WTC11 (cell line): ENCODE measurements around the gene TNRC6C. TPM values are rescaled to one million over a fixed set of nuclear protein-coding genes. Genes with fewer than 3 reads are reported as not detected.

Experiments
- ATAC-seq: fragments of 200-7000 bp; cut with Tn5 transposase; 2 replicates; pipeline ENCODE4 v1.10.0; 2021; ENCODE audit warnings: mild to moderate bottlenecking, moderate library complexity
- CTCF ChIA-PET: fragments of 300-600 bp; sonication (Branson Sonifier 250); formaldehyde crosslinking; loops from one replicate; lab custom pipeline; 2021; ENCODE audit warnings: antibody characterized with exemption; lab: Charles Lee
- POLR2A ChIA-PET: fragments of 350-600 bp; sonication (Branson Sonifier 250); formaldehyde crosslinking; loops from one replicate; lab custom pipeline; 2021; ENCODE audit warnings: antibody characterized with exemption; lab: Charles Lee
- DNase-seq: peaks from one replicate; pipeline ENCODE4 v3.0.0; 2021; ENCODE audit warnings: low spot score
- H3K27ac Mint-ChIP-seq: 2 replicates; pipeline ENCODE4 v1.8.0; 2021; ENCODE audit warnings: mixed read lengths
- H3K27me3 Mint-ChIP-seq: 2 replicates; pipeline ENCODE4 v1.8.0; 2021; ENCODE audit warnings: low read depth, mild to moderate bottlenecking, moderate library complexity, mixed read lengths
- H3K36me3 Mint-ChIP-seq: 2 replicates; pipeline ENCODE4 v1.8.0; 2021; ENCODE audit warnings: mixed read lengths
- H3K4me1 Mint-ChIP-seq: 2 replicates; pipeline ENCODE4 v1.8.0; 2022; ENCODE audit warnings: mixed read lengths
- H3K4me3 Mint-ChIP-seq: 2 replicates; pipeline ENCODE4 v1.8.0; 2021; ENCODE audit warnings: mild to moderate bottlenecking, moderate library complexity, mixed read lengths
- H3K9me3 Mint-ChIP-seq: 2 replicates; pipeline ENCODE4 v1.8.0; 2021; ENCODE audit warnings: mixed read lengths
- ATF3 ChIP-seq: sonication (generic); formaldehyde crosslinking; conservative IDR thresholded peaks from 2 replicates; pipeline ENCODE4 v1.8.1; 2022; ENCODE audit warnings: mild to moderate bottlenecking, missing genetic modification reagents
- E2F5 ChIP-seq: sonication (generic); formaldehyde crosslinking; IDR thresholded peaks from 2 replicates; pipeline ENCODE4 v1.8.1; 2022; ENCODE audit warnings: mild to moderate bottlenecking, moderate library complexity, missing genetic modification reagents
- ESRRA ChIP-seq: sonication (generic); formaldehyde crosslinking; IDR thresholded peaks from 2 replicates; pipeline ENCODE4 v1.8.1; 2022; ENCODE audit warnings: mild to moderate bottlenecking, missing genetic modification reagents, borderline replicate concordance
- FOXJ3 ChIP-seq: sonication (generic); formaldehyde crosslinking; IDR thresholded peaks from 2 replicates; pipeline ENCODE4 v1.9.0; 2021; ENCODE audit warnings: missing genetic modification reagents, mild to moderate bottlenecking, borderline replicate concordance
- GABPB1 ChIP-seq: sonication (generic); formaldehyde crosslinking; IDR thresholded peaks from 2 replicates; pipeline ENCODE4 v1.8.1; 2023; ENCODE audit warnings: mild to moderate bottlenecking, missing genetic modification reagents
- IRF1 ChIP-seq: sonication (generic); formaldehyde crosslinking; IDR thresholded peaks from 2 replicates; pipeline ENCODE4 v1.8.0; 2023; ENCODE audit warnings: missing genetic modification reagents
- MAX ChIP-seq: sonication (generic); formaldehyde crosslinking; IDR thresholded peaks from 2 replicates; pipeline ENCODE4 v1.8.0; 2022; ENCODE audit warnings: mild to moderate bottlenecking, missing genetic modification reagents
- MXD4 ChIP-seq: fragments of 250-450 bp; sonication (Bioruptor Pico); IDR thresholded peaks from 2 replicates; pipeline ENCODE4 v1.8.0; 2021; ENCODE audit warnings: mild to moderate bottlenecking, moderate library complexity, borderline replicate concordance
- NFE2L1 ChIP-seq: sonication (generic); formaldehyde crosslinking; IDR thresholded peaks from 2 replicates; pipeline ENCODE4 v1.8.1; 2023; ENCODE audit warnings: missing genetic modification reagents
- NR2C2 ChIP-seq: sonication (generic); formaldehyde crosslinking; IDR thresholded peaks from 2 replicates; pipeline ENCODE4 v1.8.0; 2022; ENCODE audit warnings: mild to moderate bottlenecking, missing genetic modification reagents
- SOX15 ChIP-seq: fragments of 250-450 bp; sonication (Bioruptor Pico); IDR thresholded peaks from 2 replicates; pipeline ENCODE4 v1.9.0; 2021; ENCODE audit warnings: mild to moderate bottlenecking
- TEAD1 ChIP-seq: sonication (generic); formaldehyde crosslinking; IDR thresholded peaks from 2 replicates; pipeline ENCODE4 v1.8.0; 2022; ENCODE audit warnings: mild to moderate bottlenecking, missing genetic modification reagents
- ZNF232 ChIP-seq: sonication (generic); formaldehyde crosslinking; IDR thresholded peaks from 2 replicates; pipeline ENCODE4 v1.8.0; 2022; ENCODE audit warnings: mild to moderate bottlenecking, missing genetic modification reagents
- total RNA-seq: library from RNA; stranded (reverse); gene quantifications from 3 replicates; pipeline ENCODE4 v1.2.3, GENCODE V29; 2021
- TF ChIP-seq, protein P1 (sequence below): fragments of 250-450 bp; sonication (Bioruptor Pico); IDR thresholded peaks from 2 replicates; pipeline ENCODE4 v2.1.2; 2022; ENCODE audit warnings: mild to moderate bottlenecking, moderate library complexity
- TF ChIP-seq, protein P2 (sequence below): fragments of 250-450 bp; sonication (Bioruptor Pico); IDR thresholded peaks from 2 replicates; pipeline ENCODE4 v1.9.0; 2021; ENCODE audit warnings: mild to moderate bottlenecking, borderline replicate concordance
- TF ChIP-seq, protein P3 (sequence below): sonication (generic); formaldehyde crosslinking; IDR thresholded peaks from 2 replicates; pipeline ENCODE4 v1.8.1; 2022; ENCODE audit warnings: low read depth, mild to moderate bottlenecking, moderate library complexity, missing genetic modification reagents, borderline replicate concordance
- TF ChIP-seq, protein P4 (sequence below): sonication (generic); formaldehyde crosslinking; IDR thresholded peaks from 2 replicates; pipeline ENCODE4 v1.8.1; 2023; ENCODE audit warnings: mild to moderate bottlenecking, missing genetic modification reagents

Gene TNRC6C
- total RNA-seq, 1 experiment from 2014 or later: 52.3 TPM

- no peak for TF ChIP-seq NR2C2 (CRISPR knock-in tag)
- no peak for TF ChIP-seq E2F5 (CRISPR knock-in tag)
- TF ChIP-seq ESRRA (CRISPR knock-in tag): no peak
- no peak for TF ChIP-seq GABPB1 (CRISPR knock-in tag)
- no peak for TF ChIP-seq ZNF232 (CRISPR knock-in tag)
- TF ChIP-seq MXD4 (CRISPR knock-in tag): no peak
- TF ChIP-seq ATF3 (CRISPR knock-in tag): no peak
- TF ChIP-seq MAX (CRISPR knock-in tag): no peak
- no peak for TF ChIP-seq NFE2L1
- TF ChIP-seq FOXJ3: no peak
- no peak for TF ChIP-seq IRF1
These were observed 3.8 kb downstream of the TNRC6C start (continued) for GRCh38 chr17:77962348-77962747.

DNA sequence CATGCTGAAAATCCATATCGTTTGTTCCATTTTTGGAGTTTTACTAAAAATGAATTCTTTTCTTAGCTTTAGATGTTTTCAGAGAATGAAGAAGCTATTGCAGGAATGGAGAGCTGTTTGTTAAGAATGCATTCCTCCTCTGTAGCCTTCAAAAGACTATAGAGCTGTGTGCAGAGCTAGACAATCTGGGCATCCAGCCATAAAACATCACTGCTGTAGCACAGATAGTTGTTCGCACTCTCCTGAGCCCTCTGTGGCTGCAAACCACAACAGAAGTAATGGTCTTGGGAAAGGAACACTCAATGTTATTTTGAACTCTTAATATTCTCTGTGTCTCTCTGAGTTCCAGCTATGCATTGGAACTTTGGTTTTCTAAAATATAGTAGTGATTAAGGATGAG is 4.9 kb downstream of the TNRC6C start:
- peaks cover 4% of the 10 kb centered on the region for H3K27me3 Mint-ChIP-seq
- peak overlapping the region; percentile 25; the same call in 1 of the 2 replicates for H3K27ac Mint-ChIP-seq
- DNase-seq (no peak), ATAC-seq (no peak)
- H3K36me3 Mint-ChIP-seq: no peaks in the 10 kb centered on the region
- peaks cover 63% of the 10 kb centered on the region for H3K4me1 Mint-ChIP-seq
- TF ChIP-seq, protein P1, sequence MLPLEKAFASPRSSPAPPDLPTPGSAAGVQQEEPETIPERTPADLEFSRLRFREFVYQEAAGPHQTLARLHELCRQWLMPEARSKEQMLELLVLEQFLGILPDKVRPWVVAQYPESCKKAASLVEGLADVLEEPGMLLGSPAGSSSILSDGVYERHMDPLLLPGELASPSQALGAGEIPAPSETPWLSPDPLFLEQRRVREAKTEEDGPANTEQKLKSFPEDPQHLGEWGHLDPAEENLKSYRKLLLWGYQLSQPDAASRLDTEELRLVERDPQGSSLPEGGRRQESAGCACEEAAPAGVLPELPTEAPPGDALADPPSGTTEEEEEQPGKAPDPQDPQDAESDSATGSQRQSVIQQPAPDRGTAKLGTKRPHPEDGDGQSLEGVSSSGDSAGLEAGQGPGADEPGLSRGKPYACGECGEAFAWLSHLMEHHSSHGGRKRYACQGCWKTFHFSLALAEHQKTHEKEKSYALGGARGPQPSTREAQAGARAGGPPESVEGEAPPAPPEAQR (CRISPR knock-in tag): no peak
- TF ChIP-seq, protein P2, sequence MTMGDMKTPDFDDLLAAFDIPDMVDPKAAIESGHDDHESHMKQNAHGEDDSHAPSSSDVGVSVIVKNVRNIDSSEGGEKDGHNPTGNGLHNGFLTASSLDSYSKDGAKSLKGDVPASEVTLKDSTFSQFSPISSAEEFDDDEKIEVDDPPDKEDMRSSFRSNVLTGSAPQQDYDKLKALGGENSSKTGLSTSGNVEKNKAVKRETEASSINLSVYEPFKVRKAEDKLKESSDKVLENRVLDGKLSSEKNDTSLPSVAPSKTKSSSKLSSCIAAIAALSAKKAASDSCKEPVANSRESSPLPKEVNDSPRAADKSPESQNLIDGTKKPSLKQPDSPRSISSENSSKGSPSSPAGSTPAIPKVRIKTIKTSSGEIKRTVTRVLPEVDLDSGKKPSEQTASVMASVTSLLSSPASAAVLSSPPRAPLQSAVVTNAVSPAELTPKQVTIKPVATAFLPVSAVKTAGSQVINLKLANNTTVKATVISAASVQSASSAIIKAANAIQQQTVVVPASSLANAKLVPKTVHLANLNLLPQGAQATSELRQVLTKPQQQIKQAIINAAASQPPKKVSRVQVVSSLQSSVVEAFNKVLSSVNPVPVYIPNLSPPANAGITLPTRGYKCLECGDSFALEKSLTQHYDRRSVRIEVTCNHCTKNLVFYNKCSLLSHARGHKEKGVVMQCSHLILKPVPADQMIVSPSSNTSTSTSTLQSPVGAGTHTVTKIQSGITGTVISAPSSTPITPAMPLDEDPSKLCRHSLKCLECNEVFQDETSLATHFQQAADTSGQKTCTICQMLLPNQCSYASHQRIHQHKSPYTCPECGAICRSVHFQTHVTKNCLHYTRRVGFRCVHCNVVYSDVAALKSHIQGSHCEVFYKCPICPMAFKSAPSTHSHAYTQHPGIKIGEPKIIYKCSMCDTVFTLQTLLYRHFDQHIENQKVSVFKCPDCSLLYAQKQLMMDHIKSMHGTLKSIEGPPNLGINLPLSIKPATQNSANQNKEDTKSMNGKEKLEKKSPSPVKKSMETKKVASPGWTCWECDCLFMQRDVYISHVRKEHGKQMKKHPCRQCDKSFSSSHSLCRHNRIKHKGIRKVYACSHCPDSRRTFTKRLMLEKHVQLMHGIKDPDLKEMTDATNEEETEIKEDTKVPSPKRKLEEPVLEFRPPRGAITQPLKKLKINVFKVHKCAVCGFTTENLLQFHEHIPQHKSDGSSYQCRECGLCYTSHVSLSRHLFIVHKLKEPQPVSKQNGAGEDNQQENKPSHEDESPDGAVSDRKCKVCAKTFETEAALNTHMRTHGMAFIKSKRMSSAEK (CRISPR knock-in tag): no peak
- TF ChIP-seq, protein P3, sequence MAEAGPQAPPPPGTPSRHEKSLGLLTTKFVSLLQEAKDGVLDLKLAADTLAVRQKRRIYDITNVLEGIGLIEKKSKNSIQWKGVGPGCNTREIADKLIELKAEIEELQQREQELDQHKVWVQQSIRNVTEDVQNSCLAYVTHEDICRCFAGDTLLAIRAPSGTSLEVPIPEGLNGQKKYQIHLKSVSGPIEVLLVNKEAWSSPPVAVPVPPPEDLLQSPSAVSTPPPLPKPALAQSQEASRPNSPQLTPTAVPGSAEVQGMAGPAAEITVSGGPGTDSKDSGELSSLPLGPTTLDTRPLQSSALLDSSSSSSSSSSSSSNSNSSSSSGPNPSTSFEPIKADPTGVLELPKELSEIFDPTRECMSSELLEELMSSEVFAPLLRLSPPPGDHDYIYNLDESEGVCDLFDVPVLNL: no peak
- TF ChIP-seq SOX15 (CRISPR knock-in tag) (no peak), TEAD1 (CRISPR knock-in tag) (no peak), MAX (CRISPR knock-in tag) (no peak)
- TF ChIP-seq, protein P4, sequence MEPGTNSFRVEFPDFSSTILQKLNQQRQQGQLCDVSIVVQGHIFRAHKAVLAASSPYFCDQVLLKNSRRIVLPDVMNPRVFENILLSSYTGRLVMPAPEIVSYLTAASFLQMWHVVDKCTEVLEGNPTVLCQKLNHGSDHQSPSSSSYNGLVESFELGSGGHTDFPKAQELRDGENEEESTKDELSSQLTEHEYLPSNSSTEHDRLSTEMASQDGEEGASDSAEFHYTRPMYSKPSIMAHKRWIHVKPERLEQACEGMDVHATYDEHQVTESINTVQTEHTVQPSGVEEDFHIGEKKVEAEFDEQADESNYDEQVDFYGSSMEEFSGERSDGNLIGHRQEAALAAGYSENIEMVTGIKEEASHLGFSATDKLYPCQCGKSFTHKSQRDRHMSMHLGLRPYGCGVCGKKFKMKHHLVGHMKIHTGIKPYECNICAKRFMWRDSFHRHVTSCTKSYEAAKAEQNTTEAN (CRISPR knock-in tag): no peak
- no peaks in the 10 kb centered on the region for H3K9me3 Mint-ChIP-seq
- no peak overlapping the region for H3K4me3 Mint-ChIP-seq
- CTCF ChIA-PET: no interaction called here
- POLR2A ChIA-PET: no interaction called here
